ENCODE data around the gene STAMBP. TPM values are rescaled to one million over a fixed set of nuclear protein-coding genes. Genes with fewer than 3 reads are reported as not detected.

The STAMBP gene
- total and polyA plus RNA-seq, 2 of the 13 experiments (the other 11 are each of a cell fraction or from before 2014, with no cell fraction given) = 49.6 to 53.2 TPM

DNA sequence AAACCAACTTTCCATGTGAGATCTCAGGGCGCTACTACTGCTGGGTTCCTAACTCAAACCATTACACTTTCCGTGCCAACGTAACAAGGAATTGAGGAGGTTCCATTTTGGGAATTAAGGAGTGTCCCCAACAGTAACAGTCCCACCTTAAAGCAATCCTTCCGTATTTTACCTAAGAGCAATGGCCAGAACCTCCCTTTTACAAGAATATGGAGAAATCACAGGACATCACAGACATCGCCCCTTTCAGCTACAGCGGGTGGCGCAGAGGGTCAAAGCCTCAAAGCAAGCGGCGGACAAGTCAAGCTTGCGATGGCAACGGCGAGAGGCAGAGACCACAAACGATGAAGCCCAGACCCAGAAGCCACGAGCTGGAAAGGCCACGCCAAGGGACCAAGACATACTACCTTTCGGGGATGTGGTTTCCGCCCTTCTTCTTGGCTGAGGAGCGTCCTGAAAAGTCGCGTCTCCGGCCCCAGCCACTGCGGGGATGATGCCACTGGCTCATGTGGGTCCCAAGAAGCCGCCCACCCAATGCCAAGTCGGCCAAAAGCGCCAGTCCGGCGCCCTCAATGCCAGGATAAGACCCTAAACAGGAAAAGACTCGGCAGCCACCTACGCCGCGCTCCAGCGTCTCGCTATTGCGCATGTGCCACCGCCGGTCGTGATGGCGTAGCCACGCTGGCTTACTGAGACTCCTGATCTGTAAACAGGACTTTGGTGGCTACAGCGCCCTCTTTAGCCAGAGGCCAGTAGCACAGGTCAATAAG, 49.1 kb upstream of the STAMBP start, which contains the start of gene DUSP11 (continued):
- TF ChIP-seq PHF8 (CRISPR knock-in tag; IDR thresholded peaks at IDR 0.05) (peak; percentile 98), MAFF (IDR thresholded peaks at IDR 0.05; ENCODE audit: low read depth, low read length) (peak; percentile 1; the same call in 1 of the 2 replicates), ZNF382 (CRISPR knock-in tag; IDR thresholded peaks at IDR 0.05; ENCODE audit: borderline replicate concordance) (no peak), HDAC1 (CRISPR knock-in tag; IDR thresholded peaks at IDR 0.05) (peak; percentile 81), ZNF3 (CRISPR knock-in tag; IDR thresholded peaks at IDR 0.05) (no peak), ZNF567 (CRISPR knock-in tag; IDR thresholded peaks at IDR 0.05; ENCODE audit: borderline replicate concordance) (0 out of 2 replicates have a peak, but pooled peaks have one; percentile 39), BRCA1 (CRISPR knock-in tag; IDR thresholded peaks at IDR 0.05) (no peak), TEAD2 (CRISPR knock-in tag; IDR thresholded peaks at IDR 0.05) (no peak), ZNF839 (CRISPR knock-in tag; IDR thresholded peaks at IDR 0.05; ENCODE audit: borderline replicate concordance) (peak; percentile 87; the same call in 1 of the 2 replicates), BRD4 (CRISPR knock-in tag; IDR thresholded peaks at IDR 0.05) (0 out of 2 replicates have a peak, but pooled peaks have one; percentile 67), TBX3 (IDR thresholded peaks at IDR 0.05; ENCODE audit: borderline replicate concordance) (no peak), ZNF703 (CRISPR knock-in tag; IDR thresholded peaks at IDR 0.05; ENCODE audit: borderline replicate concordance) (no peak), MATR3 (CRISPR knock-in tag; IDR thresholded peaks at IDR 0.05) (no peak), ZNF260 (CRISPR knock-in tag; IDR thresholded peaks at IDR 0.05; ENCODE audit: borderline replicate concordance, low read depth) (no peak), NR2F6 (IDR thresholded peaks at IDR 0.05) (no peak; the same call in 1 of the 2 replicates), NR2F6 (CRISPR knock-in tag; IDR thresholded peaks at IDR 0.05) (peak; percentile 74), GZF1 (CRISPR knock-in tag; IDR thresholded peaks at IDR 0.05) (peak; percentile 91; the same call in 1 of the 2 replicates), POLR2G (IDR thresholded peaks at IDR 0.05; ENCODE audit: low read depth, low read length) (peak; percentile 98), ZNF263 (CRISPR knock-in tag; IDR thresholded peaks at IDR 0.05) (no peak)
- TF ChIP-seq, protein P1, sequence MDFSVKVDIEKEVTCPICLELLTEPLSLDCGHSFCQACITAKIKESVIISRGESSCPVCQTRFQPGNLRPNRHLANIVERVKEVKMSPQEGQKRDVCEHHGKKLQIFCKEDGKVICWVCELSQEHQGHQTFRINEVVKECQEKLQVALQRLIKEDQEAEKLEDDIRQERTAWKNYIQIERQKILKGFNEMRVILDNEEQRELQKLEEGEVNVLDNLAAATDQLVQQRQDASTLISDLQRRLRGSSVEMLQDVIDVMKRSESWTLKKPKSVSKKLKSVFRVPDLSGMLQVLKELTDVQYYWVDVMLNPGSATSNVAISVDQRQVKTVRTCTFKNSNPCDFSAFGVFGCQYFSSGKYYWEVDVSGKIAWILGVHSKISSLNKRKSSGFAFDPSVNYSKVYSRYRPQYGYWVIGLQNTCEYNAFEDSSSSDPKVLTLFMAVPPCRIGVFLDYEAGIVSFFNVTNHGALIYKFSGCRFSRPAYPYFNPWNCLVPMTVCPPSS (IDR thresholded peaks at IDR 0.05) = no peak
- TF ChIP-seq, protein P2, sequence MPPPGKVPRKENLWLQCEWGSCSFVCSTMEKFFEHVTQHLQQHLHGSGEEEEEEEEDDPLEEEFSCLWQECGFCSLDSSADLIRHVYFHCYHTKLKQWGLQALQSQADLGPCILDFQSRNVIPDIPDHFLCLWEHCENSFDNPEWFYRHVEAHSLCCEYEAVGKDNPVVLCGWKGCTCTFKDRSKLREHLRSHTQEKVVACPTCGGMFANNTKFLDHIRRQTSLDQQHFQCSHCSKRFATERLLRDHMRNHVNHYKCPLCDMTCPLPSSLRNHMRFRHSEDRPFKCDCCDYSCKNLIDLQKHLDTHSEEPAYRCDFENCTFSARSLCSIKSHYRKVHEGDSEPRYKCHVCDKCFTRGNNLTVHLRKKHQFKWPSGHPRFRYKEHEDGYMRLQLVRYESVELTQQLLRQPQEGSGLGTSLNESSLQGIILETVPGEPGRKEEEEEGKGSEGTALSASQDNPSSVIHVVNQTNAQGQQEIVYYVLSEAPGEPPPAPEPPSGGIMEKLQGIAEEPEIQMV (CRISPR knock-in tag; IDR thresholded peaks at IDR 0.05; ENCODE audit: low read depth) = peak; percentile 82
- TF ChIP-seq, protein P3, sequence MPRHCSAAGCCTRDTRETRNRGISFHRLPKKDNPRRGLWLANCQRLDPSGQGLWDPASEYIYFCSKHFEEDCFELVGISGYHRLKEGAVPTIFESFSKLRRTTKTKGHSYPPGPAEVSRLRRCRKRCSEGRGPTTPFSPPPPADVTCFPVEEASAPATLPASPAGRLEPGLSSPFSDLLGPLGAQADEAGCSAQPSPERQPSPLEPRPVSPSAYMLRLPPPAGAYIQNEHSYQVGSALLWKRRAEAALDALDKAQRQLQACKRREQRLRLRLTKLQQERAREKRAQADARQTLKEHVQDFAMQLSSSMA (CRISPR knock-in tag; IDR thresholded peaks at IDR 0.05) = 0 out of 2 replicates have a peak, but pooled peaks have one; percentile 46
- TF ChIP-seq, protein P4, sequence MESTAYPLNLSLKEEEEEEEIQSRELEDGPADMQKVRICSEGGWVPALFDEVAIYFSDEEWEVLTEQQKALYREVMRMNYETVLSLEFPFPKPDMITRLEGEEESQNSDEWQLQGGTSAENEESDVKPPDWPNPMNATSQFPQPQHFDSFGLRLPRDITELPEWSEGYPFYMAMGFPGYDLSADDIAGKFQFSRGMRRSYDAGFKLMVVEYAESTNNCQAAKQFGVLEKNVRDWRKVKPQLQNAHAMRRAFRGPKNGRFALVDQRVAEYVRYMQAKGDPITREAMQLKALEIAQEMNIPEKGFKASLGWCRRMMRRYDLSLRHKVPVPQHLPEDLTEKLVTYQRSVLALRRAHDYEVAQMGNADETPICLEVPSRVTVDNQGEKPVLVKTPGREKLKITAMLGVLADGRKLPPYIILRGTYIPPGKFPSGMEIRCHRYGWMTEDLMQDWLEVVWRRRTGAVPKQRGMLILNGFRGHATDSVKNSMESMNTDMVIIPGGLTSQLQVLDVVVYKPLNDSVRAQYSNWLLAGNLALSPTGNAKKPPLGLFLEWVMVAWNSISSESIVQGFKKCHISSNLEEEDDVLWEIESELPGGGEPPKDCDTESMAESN (CRISPR knock-in tag; conservative IDR thresholded peaks at IDR 0.05) = 0 out of 2 replicates have a peak, but pooled peaks have one; percentile 57
- TF ChIP-seq, protein P5, sequence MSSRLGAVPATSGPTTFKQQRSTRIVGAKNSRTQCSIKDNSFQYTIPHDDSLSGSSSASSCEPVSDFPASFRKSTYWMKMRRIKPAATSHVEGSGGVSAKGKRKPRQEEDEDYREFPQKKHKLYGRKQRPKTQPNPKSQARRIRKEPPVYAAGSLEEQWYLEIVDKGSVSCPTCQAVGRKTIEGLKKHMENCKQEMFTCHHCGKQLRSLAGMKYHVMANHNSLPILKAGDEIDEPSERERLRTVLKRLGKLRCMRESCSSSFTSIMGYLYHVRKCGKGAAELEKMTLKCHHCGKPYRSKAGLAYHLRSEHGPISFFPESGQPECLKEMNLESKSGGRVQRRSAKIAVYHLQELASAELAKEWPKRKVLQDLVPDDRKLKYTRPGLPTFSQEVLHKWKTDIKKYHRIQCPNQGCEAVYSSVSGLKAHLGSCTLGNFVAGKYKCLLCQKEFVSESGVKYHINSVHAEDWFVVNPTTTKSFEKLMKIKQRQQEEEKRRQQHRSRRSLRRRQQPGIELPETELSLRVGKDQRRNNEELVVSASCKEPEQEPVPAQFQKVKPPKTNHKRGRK (CRISPR knock-in tag; IDR thresholded peaks at IDR 0.05) = no peak
